GM19240 (cell line): ENCODE data around the gene NBAS.
"Not testable (repeated sequence)": the region's sequence is repeated elsewhere in the genome, so short reads cannot be mapped to it uniquely, and the experiment has no call there.

ENCODE experiments used
- DNase-seq: peaks from one replicate; pipeline ENCODE4 v3.0.0; 2011; ENCODE audit warnings: low spot score; ENCODE audit not compliant: insufficient read length

Gene NBAS

DNA sequence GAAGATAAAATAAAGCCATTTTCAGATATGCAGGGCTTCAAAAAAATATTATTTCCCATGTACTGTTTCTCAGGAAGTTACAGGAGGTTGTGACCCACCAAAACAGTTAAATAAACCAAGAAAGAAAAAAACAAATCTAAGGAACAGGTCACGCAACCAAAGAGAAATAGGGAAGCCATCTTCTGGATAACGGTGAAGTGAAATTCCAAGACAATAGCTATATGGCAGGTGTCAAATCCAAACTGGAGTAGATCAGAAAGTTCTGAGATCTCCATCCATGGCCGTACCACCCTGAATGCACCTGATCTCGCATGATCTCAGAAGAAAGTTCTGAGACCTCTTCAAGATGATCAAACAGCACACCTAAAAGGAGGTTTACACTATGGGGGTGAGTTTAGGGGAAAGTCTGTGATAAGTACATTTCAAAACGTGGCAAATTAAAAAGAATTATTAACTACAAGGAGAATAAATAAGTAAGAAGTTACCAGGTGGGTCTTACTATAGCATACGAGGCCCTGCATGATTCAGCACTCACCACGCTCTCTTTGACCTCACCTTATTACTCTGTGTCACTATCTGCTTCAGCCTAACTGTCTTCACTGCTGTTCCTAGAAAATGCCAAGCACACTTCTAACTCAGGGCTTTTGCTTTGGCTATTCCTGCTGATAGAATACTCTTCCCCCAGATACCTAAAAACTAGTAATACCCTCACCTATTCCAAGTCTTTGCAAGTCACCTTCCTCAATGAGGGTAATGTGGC is 29.9 kb downstream of the NBAS start:
- DNase-seq = no peak

DNA sequence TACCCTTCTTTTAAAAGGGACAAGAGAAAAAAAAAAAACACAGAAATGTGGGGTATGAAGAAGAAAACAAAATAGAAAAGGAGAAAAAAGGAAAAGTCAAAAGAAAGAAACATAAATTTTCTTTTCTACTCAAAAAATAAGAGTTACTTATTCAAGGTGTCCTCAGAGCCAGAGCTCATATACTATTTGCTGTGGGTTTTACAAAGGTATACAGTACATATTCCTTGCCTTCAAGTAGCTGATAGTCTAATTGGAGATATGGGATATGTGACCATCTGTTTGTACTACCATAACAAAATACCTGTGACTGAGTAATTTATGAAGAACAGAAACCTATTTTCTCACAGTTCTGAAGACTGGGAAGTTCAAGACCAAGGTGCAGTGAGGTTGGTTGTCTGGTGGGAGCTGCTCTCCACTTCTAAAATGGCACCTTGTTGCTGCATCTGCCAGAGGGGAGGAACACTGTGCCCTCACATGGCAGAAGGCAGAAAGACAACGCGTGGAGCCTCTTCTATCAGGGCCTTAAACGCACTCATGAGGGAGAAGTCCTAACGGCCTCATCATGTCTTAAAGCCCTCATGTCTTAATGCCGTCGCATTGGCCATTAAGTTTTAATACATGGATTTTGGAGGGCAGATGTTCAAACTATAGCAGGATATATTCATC is 33.9 kb downstream of the NBAS start:
- DNase-seq = no peak

DNA sequence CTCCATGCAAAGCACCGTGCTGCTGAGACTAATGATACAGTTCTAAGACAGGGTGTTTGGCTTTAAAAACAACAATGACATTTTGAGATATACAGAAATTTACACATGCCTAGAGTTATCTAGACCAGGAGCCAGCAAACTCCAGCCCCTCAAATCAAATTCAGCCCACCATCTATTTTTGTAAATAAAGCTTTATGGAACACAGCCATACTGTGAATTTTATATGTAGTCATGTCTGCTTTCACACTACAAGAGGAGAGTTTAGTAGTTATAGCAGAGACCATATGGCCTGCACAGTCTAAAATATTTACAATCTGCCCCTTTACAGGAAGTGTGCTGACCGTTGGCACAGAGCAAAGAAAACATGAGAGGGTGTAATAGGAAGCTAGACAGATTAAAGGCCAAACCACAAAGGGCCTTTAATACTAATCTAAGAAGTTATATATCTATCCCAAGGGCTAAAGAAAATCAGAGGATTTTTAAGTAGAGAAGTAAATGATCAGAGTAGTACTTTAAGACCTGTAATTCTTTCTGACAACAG is 39.4 kb downstream of the NBAS start:
- no peak for DNase-seq

DNA sequence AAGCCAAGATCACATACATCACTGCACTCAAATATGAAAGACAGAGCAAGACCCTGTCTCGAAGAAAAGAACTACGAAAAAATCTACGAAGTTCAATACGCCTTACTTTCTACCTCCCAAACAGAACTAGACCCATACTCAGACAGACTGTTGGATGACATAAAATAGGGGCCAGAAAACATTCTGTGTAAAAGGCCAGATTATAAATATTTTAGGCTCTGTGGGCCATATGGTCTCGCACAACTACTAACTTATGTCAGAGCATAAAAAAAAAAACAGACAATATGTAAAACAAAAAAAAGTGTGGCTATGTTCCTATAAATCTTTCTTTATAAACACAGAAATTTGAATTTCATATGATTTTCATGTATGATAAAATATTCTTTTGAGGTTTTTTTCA is 40.8 kb downstream of the NBAS start:
- DNase-seq = no peak

DNA sequence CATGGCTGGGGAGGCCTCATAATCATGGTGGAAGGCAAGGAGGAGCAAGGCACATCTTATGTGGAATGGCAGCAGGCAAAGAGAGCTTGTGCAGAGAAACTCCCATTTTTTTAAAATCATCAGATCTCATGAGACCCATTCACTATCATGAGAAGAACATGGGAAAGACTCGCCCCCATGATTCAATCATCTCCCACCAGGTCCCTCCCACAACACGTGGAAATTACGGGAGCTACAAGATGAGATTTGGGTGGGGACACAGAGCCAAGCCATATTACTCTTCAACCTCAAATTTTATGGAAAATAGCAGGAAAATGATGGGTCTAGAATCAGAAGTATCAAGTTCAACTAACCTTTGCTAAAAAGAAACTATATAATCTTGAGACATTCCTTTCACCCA is 42.4 kb downstream of the NBAS start:
- DNase-seq = not testable (repeated sequence)

DNA sequence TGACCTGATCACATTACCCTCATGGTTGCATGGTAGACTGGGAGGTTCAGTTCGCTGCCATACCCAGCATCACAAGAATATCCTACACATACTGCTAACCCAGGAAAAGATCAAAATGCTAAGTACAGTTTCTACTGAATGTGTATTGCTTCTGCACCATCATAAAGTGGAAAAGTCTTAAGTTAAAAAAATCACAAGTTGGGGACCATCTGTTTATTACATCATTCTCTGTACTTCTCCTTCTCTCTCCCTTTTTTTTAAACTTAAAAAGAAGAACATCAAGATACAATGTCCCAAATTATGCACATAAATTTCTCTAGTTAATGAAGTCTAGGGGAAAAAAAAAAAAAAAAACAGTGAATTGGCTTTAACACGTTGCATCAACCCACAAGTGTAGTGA is 43.3 kb downstream of the NBAS start:
- DNase-seq = no peak

DNA sequence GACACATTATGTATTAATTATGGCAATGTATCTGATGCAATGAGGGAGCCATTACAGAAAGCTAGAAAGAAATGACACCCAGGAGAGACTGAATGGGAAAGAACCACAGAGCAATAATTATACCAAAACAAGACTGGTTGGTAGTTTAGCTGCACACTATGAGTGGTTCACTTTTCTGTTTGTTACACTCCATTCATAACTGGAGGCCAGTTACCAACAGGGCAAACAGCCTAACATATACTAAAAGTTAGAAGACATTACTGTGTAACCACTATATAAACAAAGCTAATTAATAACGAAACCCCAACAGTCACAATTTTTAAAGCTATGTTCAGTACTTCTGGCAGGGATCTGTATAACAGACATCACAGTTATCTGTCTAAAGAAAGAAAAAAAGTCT is 49.4 kb downstream of the NBAS start:
- DNase-seq = no peak

DNA sequence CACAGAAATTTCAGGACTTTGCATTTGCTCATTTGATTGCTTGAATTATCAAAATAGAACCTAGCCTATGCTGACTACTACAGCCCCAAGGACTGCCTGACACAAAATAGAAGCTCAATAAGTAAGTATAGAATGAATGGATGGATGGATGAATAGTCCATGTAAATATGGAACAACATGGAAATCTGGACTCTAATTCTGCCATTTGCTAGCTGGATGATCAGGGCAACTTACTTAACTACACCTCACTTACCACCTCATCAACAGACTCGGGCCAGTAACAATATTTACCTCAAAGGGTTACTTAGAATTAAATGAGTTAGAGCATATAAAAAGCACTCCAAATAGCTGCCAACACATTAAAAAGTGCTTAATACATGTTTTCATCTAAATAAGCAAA is 50.6 kb downstream of the NBAS start:
- DNase-seq = no peak

DNA sequence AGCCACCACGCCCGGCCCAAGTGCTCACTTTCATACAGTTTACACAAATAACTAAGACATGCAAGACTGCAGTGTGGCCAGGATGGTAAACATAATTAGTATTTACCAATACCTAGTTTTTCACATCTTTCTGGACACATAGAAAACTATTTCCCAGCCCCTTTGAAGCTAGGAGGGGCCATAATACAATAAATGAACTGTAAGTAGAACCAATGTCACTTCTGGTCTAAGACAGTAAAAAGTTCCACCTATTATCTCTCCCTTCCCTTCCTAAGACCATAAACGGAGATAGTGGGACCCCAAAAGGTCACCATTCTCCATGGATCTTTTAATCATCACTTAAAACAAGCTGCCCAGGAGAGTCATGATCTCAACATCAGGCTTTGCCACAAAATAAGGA is 51.0 kb downstream of the NBAS start:
- no peak for DNase-seq

DNA sequence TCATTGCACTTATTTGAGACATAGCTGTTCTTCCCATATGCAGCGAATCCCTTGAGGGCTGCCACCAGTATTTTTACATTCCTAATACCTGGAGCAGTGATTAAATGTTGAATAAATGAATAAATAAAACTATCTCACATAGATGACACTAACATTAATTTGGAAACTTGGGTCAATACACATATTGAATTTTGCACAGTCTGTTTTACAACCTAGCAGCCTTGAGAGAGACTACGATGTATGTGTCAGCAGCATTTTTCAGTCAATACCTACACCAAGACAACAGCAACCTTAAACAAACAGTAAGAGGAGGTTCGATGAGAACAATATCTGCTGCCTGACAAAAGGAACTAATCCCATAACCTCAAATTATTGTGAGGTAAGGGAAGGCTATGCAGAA is 53.4 kb downstream of the NBAS start:
- no peak for DNase-seq

DNA sequence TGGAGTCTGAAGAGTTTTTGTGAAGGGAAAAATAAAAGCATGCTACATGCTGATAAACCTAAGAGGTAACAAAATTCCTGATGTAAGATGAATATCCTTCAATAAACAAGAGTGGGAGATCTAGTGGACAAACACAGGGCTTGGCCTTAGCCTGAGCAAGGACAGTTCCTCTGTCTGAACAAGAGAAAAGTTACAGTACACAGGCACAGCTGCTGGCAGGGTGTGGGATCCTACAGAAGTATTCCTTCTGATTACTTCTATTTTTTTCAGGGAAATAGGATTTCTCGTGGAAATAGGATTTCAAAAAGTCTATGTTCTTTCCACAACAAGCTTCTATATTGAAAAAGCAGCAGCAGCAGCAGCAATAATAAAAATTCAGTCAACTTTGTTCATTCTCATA is 54.1 kb downstream of the NBAS start:
- no peak for DNase-seq

DNA sequence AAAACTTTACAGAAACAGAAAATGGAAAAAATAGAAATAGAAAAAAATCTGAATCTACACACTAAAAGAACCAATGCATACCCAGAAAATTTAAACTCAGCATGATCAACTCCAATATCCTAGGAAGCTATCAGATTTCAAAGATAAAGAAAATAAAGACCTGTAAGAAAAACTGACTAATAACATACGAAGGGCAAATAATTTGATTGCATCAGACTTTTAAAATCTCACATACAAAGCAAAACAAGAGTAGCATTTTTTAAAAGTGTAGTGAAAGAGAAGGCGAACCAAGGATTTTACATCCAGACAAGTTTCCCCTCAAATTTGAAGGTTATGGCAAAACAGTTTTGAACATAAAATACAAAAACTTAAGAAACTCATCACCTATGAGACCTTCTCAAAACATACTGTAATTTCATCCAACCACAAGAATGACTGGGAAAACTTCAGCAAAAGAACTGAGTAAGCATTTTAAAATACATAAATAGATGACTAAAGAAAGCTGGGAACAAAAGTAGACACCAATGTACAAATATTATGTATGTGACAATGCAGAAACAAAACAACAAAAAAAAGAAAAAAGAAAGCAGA is 54.8 kb downstream of the NBAS start:
- DNase-seq = no peak

DNA sequence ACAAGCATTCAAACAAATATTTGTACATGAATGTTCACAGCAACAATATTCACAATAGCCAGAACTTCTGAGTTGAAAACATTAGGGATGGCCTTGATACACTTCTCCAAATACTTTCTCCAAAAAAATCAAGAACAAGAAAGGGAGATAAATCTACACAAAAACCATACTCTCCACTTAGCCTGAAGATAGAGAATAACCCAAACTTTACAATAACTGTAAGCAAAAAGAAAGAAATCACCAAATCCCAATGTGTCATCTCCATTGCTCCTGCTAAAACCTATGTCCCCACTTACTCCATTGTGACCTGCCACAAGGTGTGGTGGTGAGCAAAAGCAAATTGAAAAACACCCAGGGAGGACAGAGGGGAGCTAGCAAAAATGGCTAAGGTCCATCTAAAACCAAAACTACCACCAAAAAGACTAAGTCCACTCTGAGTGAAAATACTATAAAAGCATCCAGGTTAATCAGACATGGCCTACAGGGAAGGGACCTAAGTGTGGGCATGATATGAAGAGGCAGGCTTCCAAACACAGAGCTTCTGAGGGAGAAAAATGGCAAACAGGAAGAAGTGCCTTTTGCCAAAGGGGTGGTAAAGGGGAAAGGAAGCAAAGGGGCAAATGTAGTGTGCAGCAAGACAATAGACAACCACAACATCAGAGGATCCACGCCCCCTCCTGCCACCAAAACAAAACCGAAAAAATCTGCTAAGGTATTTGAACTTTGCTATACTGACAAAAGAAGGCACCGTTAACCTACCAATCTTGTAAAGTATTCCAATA is 56.1 kb downstream of the NBAS start:
- DNase-seq = no peak

DNA sequence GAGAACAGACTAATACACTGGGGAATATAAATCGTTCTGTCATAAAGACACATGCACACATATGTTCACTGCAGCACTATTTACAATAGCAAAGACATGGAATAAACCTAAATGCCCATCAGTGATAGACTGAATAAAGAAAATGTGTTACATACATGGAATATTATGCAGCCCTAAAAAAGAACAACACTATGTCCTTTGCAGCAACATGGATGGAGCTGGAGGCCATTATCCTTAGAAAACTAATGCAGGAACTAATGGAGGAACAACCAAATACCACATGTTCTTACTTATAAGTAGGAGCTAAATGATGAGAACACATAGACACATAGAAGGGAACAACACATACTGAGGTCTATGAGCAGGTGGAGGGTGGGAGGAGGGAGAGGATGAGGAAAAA is 61.9 kb downstream of the NBAS start:
- DNase-seq = not testable (repeated sequence)

DNA sequence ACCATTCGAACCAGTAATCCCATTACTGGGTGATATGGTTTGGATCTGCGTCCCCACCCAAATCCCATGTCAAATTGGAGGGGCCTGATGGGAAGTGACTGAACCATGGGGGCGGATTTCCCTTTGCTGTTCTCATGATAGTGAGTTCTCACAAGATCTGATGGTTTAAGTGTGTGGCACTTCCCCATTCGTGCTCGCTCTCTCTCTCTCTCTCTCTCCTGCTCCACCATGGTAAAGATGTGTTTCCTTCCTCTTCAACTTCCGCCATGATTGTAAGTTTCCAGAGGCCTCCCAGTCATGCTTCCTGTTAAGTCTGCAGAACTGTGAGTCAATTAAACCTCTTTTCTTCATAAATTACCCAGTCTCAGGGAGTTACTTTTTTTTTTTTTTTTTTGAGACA is 62.6 kb downstream of the NBAS start:
- no peak for DNase-seq

DNA sequence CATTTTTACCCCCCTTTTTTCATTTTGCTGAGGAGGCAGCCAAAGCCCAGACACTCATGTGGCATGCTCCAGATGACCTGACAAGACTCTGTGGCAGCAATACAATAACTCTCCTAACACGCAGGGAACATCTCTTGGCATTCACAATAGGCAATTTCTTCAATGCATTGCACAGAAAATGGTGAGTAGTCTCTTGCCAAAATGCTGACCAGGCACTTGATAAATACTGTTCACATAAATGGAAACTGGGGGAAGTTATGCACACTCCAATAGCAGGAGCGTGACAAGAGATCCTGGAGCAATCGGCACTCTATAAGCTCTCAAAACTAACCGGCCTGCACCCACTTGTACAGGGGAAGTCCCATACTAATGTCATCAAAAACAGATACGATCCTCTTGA is 66.3 kb downstream of the NBAS start:
- no peak for DNase-seq

DNA sequence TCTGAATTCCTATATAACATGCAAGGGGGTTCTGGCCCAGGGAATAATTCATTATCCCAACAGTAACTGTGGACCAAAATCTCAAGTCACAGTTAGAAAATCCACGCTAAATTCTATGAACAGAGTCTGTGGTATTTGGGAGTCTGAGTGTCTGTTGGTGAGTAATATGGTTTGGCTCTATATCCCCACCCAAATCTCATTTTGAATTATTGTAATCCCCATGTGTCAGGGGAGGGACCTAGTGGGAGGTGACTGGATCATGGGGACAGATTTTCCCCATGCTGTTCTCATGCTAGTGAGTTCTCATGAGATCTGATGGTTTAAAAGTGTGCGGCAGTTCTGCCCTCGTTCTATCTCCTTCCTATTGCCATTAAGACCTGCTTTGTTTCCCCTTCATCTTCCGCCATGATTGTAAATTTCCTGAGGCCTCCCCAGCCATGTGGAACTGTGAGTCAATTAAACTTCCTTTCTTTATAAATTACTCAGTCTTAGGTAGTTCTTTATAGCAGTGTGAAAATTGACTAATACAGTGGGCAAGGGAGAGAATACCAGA is 68.3 kb downstream of the NBAS start:
- DNase-seq = no peak

DNA sequence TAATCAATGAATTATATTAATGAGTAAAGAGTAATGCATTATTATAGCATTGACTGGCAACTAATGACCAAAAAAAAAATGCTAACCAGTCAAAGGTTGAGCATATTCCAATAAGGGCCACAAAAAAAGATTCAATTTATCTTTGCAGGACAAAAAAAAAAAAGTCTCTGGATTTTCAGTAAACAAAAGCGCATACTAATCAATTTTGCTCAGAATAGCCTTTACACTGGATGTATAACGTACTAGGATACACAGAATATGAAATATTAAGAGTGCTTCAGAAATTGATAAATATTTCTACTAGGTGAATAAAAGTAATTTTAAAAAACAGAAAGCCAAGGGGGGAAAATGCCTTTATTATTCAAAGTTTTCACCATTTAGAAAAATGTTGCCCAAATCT is 74.4 kb downstream of the NBAS start:
- DNase-seq = no peak

DNA sequence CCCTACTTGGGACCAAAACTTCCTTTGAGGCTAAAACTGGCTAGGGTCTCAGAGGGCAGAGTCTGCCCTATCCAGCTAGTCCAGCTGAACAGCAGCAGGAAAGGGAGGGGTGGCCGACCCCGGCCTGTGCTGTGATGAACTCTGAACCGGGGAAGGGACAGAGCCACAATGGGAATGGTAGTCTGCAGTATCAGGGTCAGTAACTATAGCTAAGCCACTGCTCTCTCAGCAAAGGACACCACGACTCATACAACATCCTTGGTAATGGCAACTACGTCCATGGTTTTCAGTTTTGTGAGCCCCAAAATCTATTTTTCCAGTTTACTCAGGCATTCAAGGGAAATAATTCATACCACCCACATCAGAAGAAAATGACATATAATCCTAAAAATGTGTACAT is 75.2 kb downstream of the NBAS start:
- DNase-seq = no peak

DNA sequence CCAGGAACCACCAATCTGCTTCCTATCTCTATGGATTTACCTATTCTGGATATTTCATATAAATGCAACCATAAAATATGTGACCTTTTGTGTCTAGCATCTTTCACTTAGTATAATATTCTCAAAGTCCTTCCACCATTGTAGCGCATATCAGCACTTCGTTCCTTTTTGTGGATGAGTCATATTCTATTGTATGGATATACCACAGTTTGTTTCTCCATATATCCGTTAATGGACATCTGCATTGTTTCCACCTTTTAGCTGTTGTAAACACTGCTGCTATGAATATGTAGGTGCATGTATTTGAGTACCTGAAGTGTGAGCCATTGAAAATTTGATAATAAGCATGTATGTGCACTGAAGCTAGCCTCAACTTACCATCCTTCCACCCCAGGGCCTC is 80.1 kb downstream of the NBAS start:
- no peak for DNase-seq

DNA sequence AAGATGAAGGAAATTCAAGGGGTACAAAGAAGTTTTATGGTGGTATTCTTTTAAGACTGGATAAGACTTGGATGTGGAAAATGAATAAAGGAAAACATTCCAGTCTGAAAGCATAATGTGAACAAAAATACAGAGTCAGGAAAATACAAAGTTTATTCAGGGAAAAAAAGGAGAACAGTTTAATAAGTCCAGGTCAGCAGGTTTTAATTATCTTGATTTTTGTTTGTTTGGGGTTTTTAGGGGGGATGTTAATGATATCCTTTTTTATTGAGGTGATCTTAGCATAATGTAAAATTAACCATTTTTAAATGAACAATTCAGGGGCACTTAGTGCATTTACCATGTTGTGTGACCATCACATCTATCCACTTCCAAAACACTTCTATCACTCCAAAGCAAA is 80.6 kb downstream of the NBAS start:
- DNase-seq = no peak

DNA sequence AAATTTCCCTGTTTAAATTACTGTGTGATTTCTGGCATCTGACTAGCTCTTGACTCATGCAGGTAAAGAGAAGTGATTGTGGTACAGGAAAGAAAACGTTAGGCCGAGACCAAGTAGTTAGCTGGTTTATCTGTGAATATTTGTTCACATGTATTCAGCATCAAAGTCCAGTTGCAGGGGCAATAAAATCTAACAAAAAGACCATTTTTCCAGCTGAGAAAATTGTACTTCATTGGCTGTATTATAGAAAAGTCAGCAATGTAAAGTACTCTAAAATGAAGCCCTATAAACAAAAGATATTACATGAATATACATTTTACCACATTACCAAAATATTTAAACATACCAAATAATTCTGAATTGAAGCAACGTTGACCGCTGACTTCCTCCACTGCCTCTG is 88.3 kb downstream of the NBAS start:
- no peak for DNase-seq
